Mesothelial cell of epicardium (in vitro differentiated cells): ENCODE measurements around the gene LINGO4. TPM values are rescaled to one million over a fixed set of nuclear protein-coding genes. Genes with fewer than 3 reads are reported as not detected.

Experiments used
- DNase-seq, 2 experiments: peaks; one replicate each; pipeline ENCODE4 v3.0.0; 2021; ENCODE audit warnings: low spot score in 2 of 2; ENCODE audit not compliant: unreplicated experiment in 2 of 2
- H3K27ac Mint-ChIP-seq: 2 replicates; pipeline ENCODE4 v1.8.0; 2021; ENCODE audit warnings: mixed read lengths
- H3K27me3 Mint-ChIP-seq: 2 replicates; pipeline ENCODE4 v1.8.0; 2021; ENCODE audit warnings: low read depth, mixed read lengths
- H3K36me3 Mint-ChIP-seq: 2 replicates; pipeline ENCODE4 v1.8.0; 2021; ENCODE audit warnings: mixed read lengths
- H3K4me1 Mint-ChIP-seq: 2 replicates; pipeline ENCODE4 v1.8.0; 2021; ENCODE audit warnings: mixed read lengths
- H3K4me3 Mint-ChIP-seq: 2 replicates; pipeline ENCODE4 v1.8.0; 2021; ENCODE audit warnings: mild to moderate bottlenecking, moderate library complexity, mixed read lengths
- H3K9me3 Mint-ChIP-seq: 2 replicates; pipeline ENCODE4 v1.8.0; 2021; ENCODE audit warnings: mixed read lengths
- CTCF ChIP-seq: fragments of 200-600 bp; sonication (generic); IDR thresholded peaks from one replicate; pipeline ENCODE4 v1.5.0; 2021; ENCODE audit warnings: antibody characterized with exemption; ENCODE audit not compliant: unreplicated experiment
- total RNA-seq: library from RNA; stranded (reverse); gene quantifications from 3 replicates; pipeline ENCODE4 v1.2.1, GENCODE V29; 2021

Gene LINGO4
- total RNA-seq, 1 donor from 2014 or later = not detected

DNA sequence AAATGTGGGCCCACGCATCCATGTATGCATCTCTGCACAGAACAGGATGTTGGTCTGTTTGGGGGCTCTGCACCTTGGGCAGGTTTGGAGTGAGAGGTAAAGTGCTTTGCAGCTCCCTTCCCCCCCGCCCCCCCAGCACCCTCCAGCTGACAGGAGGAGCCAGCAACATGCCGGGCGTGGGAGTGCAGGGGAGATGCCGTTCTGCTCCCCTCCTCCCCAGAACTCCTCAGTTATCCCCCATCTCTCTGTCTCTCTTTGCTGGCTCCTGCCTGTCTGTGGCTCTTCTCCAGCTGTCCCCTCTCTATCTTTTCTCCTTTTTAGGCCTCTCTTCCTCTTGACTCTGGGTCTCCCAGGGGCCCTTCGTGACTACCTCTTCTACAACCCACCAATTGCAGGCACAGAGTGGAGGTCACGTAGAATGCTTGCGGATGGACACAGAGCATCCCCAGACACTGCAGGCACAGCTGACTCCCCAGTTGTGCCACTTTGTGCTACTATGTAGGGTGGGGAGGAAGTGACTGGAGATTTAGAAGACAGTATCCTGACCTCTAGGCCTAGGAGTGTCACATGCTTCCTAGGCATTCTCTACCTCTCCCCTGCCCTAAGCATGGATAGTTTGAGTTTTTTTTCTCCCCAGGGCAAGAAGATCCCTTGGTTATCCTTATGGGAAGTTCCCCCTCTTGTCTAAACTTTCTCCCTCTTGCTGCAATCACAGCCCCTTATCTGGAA is 28.1 kb upstream of the LINGO4 start:
- peaks cover 24% of the 10 kb centered on the region for H3K4me1 Mint-ChIP-seq
- no peak overlapping the region for H3K4me3 Mint-ChIP-seq
- no peak for DNase-seq
- H3K36me3 Mint-ChIP-seq = no peaks in the 10 kb centered on the region
- TF ChIP-seq CTCF = no peak
- H3K27ac Mint-ChIP-seq = no peak overlapping the region
- H3K27me3 Mint-ChIP-seq = peaks cover 23% of the 10 kb centered on the region
- H3K9me3 Mint-ChIP-seq = no peaks in the 10 kb centered on the region

- Mint-ChIP-seq H3K36me3 (no peaks in the 10 kb centered on the region), H3K27ac (no peak overlapping the region), H3K9me3 (no peaks in the 10 kb centered on the region), H3K27me3 (peaks cover 18% of the 10 kb centered on the region), H3K4me1 (peaks cover 20% of the 10 kb centered on the region), H3K4me3 (no peak overlapping the region)
- no peak for TF ChIP-seq CTCF
- no peak for DNase-seq
Measured at GRCh38 chr1:151832318-151832980, 27.2 kb upstream of the LINGO4 start.

DNA sequence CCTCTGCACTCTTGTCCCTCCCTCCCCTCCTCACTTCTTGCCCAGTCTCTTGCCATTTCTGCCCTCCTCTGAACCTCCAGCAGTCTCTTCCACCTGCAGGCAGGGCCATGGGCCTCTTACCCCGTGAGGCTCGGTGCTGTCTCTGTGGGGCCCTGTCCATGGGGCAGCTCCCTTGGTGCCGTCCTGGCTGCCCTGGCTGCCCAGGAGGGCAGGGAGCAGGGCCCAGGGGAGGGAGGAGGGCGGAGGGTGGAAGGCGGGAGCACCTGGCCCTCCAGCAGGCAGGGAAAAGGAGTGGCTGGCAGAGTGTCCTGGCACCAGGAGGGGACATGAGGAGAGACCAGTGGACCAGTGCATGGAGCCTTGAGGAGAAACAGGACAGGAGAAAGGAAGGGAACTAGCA is 26.4 kb upstream of the LINGO4 start, which contains the start of gene RORC:
Gene RORC (minus strand): TSS at position 198 of the 400 bp plus-strand sequence. CDS start 38 bp downstream, at position 160.
- Mint-ChIP-seq H3K27ac (no peak within 1 kb of the TSS), H3K4me3 (no peak within 1 kb of the TSS), H3K4me1 (peaks cover 15% of the 10 kb centered on the region), H3K36me3 (no peaks in the 10 kb centered on the region), H3K9me3 (no peaks in the 10 kb centered on the region), H3K27me3 (peaks cover 10% of the 10 kb centered on the region)
- DNase-seq = no peak
- TF ChIP-seq CTCF = no peak

GRCh38 chr1:151831256-151831591 is 26.0 kb upstream of the LINGO4 start:
- H3K27ac Mint-ChIP-seq = no peak overlapping the region
- DNase-seq = no peak
- peaks cover 13% of the 10 kb centered on the region for H3K4me1 Mint-ChIP-seq
- no peak for TF ChIP-seq CTCF
- H3K36me3 Mint-ChIP-seq = no peaks in the 10 kb centered on the region
- peaks cover 9% of the 10 kb centered on the region for H3K27me3 Mint-ChIP-seq
- H3K4me3 Mint-ChIP-seq = no peak overlapping the region
- H3K9me3 Mint-ChIP-seq = no peaks in the 10 kb centered on the region

DNA sequence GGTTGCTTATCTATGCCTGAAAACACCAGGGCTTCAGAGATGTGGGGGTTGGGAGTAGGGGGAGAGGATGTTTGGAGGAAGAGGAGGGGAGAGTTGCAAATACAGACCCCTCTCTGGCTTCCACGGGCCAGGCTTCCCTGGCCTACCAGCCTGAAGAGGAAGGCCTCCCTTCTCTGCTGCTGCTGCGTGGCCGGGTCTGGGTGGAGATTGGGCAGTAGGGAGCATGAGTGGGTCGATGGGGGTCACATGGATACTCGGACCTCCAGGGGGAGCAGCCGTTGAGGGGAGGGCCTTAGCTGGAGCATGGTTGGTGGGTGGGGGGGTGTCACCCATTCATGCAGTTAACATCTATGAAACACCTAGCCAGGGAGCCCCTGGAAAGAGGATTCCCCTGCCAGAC is 24.8 kb upstream of the LINGO4 start:
- Mint-ChIP-seq H3K36me3 (no peaks in the 10 kb centered on the region), H3K27ac (no peak overlapping the region), H3K4me1 (peaks cover 10% of the 10 kb centered on the region), H3K27me3 (peaks cover 3% of the 10 kb centered on the region), H3K4me3 (no peak overlapping the region), H3K9me3 (no peaks in the 10 kb centered on the region)
- no peak for TF ChIP-seq CTCF
- no peak for DNase-seq
